HG03175 (cell line): Measurements from ENCODE around the gene AQP4.

ENCODE experiments used
- ATAC-seq: cut with Tn5 transposase; IDR thresholded peaks from one replicate; pipeline ENCODE4 v1.9.1; 2021; ENCODE audit warnings: mild to moderate bottlenecking, moderate library complexity; ENCODE audit not compliant: unreplicated experiment

Gene AQP4

GRCh38 chr18:26840965-26841364 lies 24.5 kb downstream of the AQP4 start:
- no peak for ATAC-seq

DNA sequence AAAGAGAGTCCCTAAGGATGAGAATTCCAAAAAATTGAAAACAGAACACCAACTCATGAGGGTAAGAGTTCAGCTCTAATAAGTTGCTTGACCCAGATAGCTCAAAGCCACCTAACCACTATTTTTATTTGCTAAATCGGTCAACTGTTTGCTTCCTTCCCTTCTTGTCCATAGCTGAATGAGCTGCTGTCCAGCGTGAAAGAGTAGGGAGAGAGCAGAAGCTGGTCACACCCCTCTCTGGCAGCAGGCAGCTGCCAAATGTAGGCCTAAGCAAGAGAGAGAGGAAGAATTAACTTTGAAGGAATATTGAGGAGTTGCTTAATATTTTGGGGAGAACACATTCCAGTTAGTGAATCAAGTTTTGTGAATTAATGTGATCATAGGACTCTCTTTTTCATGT lies 25.9 kb downstream of the AQP4 start:
- no peak for ATAC-seq

DNA sequence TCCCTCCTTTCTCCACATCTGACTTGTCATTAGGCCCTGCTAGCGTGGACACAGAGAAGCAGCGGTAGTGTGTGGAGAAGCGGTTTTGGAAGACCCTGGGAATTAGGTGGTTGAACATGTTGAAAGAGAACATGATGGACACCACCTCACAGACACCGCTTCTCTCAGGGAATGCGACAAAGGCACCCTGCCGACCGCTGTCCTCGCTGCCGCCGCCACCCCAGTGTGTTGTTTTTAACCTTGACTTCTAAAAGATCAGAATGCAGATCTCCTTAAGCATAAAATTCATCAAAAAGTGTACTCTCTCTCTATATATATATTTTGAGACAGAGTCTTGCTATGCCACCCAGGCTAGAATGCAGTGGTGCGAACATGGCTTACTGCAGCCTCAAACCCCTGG lies 33.2 kb downstream of the AQP4 start:
- no peak for ATAC-seq

DNA sequence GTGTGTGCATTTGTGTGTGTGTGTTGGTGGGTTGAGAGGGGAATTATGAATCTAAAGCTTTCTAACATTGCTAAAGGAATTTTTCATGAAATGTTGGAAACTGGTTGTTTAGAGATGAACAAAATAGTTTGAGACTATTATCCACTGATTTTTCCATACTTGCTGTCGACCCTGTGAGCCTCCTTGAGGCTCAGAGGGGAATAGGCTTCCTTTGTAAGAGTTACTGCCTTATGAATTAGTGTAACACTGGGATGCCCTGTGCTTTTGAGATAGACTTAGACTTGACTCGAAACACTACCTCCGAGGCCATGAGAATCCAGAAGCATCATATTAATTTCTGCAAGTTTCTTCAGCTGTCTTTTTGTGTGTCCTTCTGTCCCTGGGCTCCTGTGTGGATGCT lies 37.9 kb downstream of the AQP4 start:
- no peak for ATAC-seq

DNA sequence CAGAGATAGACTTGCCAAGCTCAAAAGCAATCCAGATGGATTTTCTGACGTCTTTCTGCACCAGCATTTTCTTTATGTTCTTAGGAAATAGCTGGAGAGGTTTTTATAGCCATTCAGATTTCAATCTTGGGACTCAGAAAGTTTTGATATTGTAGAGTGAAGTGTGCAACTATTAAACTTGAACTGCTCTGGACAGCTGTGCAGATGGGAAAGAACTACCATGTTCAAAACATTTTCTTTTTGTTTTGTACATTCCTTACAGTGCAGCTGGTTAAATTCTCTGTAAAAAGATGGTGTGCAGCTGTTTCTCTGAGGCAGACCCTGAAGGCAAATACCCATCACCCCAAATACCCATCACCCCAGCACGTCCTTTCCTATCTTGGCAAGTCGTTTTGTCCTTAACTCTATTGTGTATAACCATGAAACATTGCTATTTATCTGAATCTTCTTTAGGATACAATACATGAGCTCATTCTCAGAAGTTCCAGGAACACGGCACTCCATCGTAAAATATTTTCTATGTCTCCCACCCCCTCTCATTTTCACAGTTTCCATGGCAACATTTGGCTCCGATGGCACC lies 38.8 kb downstream of the AQP4 start:
- ATAC-seq = no peak

GRCh38 chr18:26821181-26821580 lies 44.3 kb downstream of the AQP4 start:
- ATAC-seq = no peak

DNA sequence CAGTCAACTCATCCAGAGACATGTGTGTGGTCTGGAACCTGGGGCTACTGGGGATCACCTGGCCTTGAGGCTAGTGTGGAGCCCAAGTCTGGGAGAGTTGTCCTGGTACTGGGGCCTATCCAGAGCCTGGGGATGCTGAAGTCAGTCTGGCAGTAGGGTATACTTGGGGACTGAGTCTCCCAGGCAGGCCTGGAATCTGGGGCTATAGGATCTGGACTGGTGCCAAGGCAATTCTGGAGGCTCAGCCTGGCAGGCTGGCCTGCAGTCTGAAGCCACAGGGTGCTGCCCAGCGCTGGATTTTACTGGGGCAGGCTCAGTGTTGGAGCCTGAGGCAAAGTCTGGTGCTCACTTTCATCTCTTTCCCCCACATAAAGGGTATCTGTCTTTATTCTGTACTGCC lies 46.5 kb downstream of the AQP4 start:
- ATAC-seq = no peak

DNA sequence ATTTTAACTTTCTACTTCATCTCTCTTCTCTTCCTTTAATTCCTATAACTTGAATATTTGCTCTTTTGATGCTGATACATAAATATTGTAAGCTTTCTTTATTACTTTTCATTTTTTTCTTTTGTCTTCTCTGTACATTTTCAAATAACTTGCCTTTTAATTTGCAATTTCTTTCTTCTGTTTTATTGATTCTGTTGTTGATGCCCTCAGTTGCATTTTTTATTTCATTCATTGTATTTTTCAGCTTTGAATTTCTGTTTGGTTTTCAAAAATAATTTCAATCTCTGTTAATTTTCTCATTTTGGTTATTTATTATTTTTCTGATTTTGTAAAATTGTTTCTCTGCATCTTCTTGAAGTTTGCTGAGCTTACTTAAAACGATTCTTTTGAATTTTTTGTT lies 47.0 kb downstream of the AQP4 start:
- no peak for ATAC-seq

DNA sequence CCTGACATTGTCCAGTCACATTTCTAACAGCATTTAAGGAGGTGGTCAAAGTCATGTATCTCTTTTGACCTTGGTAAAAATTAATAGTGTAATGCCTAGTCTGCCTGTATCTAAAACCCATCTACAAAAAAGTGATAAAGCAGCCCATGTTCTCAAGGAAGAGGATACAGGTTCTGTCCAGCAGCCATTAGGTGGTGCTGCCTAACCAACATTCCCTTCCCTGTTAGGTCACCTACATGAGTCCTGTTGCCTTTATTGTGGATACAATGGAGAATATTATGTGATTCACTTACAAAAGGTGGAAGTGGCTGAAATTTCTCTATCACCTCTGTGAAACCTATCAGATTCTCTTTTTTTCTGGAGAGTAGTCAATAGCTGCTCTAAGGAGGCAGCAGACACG lies 52.5 kb downstream of the AQP4 start:
- peak; percentile 62 for ATAC-seq

GRCh38 chr18:26812462-26812861 lies 53.0 kb downstream of the AQP4 start:
- no peak for ATAC-seq

DNA sequence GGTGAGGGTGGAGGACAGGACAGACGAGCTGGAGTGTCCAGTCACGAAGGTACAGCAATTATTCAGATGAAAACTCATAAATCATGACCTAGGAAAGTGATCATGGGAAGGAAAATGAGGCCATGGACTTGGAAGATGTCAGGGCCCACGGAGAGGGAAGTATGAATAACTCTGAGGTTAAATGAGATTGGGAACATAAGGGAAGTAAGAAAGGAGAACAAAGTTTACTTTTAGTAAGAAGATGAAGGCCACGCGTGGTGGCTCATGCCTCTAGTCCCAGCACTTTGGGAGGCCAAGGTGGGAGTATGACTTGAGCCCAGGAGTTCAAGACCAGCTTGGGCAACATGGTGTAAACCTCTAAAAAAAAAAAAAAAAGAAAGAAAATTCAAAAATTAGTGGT lies 56.2 kb downstream of the AQP4 start:
- no peak for ATAC-seq

DNA sequence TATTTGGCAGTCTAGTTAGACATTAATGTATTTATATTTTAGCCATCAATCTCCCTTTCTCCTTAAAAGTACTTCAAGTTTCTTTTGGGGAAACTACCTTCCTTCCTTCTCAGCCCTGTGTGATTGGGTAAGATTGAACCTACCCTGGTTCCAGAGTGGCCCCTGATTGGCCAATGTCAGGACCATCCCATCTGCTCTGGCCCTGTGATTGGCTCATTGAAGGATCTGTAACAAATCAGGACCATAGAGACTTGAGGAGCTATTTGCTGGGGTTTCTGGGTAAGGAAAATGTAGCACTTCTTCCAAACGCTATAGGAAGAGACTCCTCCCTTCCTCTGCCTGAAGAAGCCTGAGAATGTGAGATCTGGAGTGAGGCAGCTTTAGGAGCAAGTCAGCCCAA lies 59.3 kb downstream of the AQP4 start:
- ATAC-seq = no peak

DNA sequence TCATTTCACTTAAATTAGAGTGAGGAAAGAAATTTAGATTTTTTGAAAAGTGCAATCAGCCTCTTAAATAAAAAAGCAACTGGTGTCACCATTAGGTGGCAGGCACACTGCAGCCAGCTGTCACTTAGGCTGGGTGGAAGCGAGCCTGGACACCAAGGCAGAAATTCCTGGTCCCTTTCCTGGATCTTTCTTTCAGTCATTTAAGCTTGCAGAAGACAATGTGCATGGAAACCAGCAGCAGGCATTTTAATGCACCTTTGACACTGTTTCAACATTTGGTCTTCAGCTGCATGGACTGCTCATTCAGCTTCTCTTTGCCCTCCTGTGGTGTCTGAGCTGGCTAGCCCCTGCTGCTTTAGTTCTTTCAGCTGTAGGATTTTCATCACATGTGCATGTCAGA lies 61.0 kb downstream of the AQP4 start:
- ATAC-seq = no peak

DNA sequence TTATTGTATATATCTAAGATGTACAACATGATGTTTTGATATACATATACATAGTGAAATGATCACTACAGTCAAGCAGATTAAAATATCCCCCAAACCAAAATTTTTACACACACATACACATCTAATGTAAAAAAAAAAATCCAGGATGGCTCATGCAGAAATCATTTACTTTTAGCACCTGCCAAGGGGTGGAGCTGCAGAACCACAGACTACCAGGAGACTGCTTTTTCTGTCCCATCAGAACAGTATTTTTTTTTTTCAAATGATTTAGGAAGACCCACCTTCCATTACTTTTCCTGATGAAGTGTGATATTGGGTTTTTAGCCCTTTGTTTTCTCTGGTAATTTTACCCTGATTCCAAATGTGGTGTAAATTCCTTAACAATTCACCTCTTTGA lies 61.9 kb downstream of the AQP4 start:
- ATAC-seq = no peak

DNA sequence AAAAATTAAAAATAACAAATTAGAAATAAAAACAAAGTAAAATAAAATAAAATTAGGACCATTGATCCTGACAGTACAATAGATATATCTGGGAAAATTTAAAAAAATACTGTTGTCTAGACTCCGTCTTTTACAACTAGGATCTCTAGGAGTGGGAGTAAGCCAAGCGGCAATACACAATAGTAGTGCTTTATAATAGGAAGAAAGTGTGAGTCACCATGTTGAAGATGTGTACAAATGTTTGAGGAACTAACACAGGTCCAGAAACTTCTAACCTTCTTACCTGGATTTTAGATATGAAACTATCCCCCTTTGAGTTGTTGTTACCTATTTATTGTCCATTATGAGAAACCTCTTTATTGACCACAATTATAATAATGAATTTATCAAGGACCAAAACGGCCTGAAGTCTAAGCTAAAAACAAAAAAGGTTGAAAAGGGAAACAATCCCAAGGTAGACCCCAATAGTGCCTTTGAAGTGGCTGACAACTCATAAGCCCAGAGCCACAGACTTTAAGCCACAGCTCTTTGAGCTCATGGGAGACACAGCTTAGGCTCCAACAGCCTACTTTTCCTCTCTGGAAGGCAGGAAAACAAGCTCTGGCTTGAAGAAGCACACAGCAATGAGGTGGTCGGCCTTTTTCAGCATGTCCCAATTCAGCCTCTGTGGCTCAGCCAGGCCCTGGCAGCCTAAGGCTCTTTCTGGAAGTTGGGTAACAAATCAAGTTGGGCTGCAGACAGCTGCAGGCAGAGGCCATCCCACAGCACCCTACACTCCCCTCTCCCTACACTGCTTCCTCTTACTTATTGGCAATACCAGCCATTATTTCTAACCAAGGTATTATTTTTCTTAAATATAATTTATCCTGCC lies 62.9 kb downstream of the AQP4 start:
- ATAC-seq = no peak
